ENCODE data around the gene MBLAC1. TPM values are rescaled to one million over a fixed set of nuclear protein-coding genes. Genes with fewer than 3 reads are reported as not detected.
A peak's percentile ranks its signal among the peaks of the same experiment; 100 is the strongest.

MBLAC1 gene
- total RNA-seq, 1 donor from 2014 or later = 2.3 TPM

DNA sequence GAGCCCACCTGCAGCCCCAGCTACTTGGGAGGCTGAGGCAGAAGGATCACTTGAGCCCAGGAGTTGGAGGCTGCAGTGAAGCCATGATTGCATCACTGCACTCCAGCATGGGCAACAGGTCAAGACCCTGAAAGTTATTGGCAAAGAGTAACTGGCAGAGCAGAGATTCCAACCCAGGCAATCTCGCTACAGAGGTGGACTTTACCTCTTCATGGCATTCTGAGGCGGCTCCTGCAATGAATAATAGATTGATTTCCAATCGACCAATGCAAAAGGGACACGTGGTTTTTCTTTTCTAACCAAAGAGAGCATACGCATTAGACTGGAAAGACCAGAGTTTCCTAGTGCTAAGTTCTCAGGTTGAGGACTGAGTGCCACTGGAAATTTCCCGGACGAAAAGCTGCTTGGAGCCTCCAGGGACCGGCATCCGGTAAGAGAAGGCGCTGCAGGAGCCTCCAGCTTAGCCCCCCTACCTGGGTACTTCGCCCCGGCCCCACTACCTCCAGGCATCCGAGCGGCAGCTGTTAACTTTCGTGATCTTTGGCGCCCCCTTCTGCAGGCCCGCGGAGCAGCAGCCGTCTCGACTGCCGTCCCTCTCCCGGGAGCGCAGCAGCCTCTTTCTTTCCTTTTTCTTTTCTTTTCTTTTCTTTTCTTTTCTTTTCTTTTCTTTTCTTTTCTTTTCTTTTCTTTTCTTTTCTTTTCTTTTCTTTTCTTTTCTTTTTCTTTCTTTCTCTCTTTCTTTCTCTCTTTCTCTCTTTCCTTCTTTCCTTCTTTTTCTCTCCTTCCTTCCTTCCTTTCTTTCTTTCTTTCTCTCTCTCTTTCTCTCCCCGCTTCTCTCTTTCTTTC lies 4.1 kb downstream of the MBLAC1 start:
- Mint-ChIP-seq H3K27me3 (ENCODE audit: unreplicated experiment) (peaks cover 2% of the 10 kb centered on the region), H3K4me3 (ENCODE audit: unreplicated experiment) (no peak overlapping the region), H3K4me1 (ENCODE audit: unreplicated experiment) (peaks cover 24% of the 10 kb centered on the region), H3K27ac (ENCODE audit: unreplicated experiment) (no peak overlapping the region), H3K36me3 (ENCODE audit: unreplicated experiment) (no peaks in the 10 kb centered on the region), H3K9me3 (ENCODE audit: unreplicated experiment) (no peaks in the 10 kb centered on the region)
- TF ChIP-seq CTCF (IDR thresholded peaks at IDR 0.05) = peak; percentile 94
- peak; percentile 93 for DNase-seq (ENCODE audit: extremely low spot score, unreplicated experiment)

- peaks cover 16% of the 10 kb centered on the region for H3K4me1 Mint-ChIP-seq (ENCODE audit: unreplicated experiment)
- no peak overlapping the region for H3K27ac Mint-ChIP-seq (ENCODE audit: unreplicated experiment)
- H3K36me3 Mint-ChIP-seq (ENCODE audit: unreplicated experiment) = no peaks in the 10 kb centered on the region
- H3K9me3 Mint-ChIP-seq (ENCODE audit: unreplicated experiment) = no peaks in the 10 kb centered on the region
- no peak for TF ChIP-seq CTCF (IDR thresholded peaks at IDR 0.05)
- H3K4me3 Mint-ChIP-seq (ENCODE audit: unreplicated experiment) = no peak overlapping the region
- DNase-seq (ENCODE audit: extremely low spot score, unreplicated experiment) = no peak
- peaks cover 6% of the 10 kb centered on the region for H3K27me3 Mint-ChIP-seq (ENCODE audit: unreplicated experiment)
These were observed 5.4 kb downstream of the MBLAC1 start for GRCh38 chr7:100132126-100132525.

DNA sequence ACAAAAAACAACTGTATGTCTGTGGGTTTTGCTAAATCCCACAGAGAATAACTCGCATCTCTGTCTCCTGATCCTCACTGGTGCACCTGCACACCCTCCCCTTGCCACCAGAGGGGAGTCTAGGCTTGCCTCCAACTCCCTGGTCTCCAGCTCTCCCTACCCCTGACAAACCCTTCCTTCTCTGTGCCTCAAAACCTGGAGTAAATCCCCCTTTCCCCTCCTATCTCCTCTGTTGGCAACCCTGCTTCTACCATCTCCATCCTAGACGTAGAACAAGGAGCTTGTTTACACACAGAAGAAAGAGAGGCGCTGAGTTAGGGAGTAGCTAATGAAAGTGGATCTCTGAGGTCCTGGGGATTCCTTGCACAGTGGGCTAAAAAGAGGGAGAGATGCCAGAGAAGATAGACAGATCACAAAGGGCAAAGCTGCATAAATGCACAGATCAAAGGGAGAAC lies 6.0 kb downstream of the MBLAC1 start:
- H3K27ac Mint-ChIP-seq (ENCODE audit: unreplicated experiment) = no peak overlapping the region
- no peak overlapping the region for H3K4me3 Mint-ChIP-seq (ENCODE audit: unreplicated experiment)
- peaks cover 6% of the 10 kb centered on the region for H3K27me3 Mint-ChIP-seq (ENCODE audit: unreplicated experiment)
- H3K4me1 Mint-ChIP-seq (ENCODE audit: unreplicated experiment) = peaks cover 16% of the 10 kb centered on the region
- H3K36me3 Mint-ChIP-seq (ENCODE audit: unreplicated experiment) = no peaks in the 10 kb centered on the region
- DNase-seq (ENCODE audit: extremely low spot score, unreplicated experiment) = no peak
- peak; percentile 91 for TF ChIP-seq CTCF (IDR thresholded peaks at IDR 0.05)
- H3K9me3 Mint-ChIP-seq (ENCODE audit: unreplicated experiment) = no peaks in the 10 kb centered on the region

DNA sequence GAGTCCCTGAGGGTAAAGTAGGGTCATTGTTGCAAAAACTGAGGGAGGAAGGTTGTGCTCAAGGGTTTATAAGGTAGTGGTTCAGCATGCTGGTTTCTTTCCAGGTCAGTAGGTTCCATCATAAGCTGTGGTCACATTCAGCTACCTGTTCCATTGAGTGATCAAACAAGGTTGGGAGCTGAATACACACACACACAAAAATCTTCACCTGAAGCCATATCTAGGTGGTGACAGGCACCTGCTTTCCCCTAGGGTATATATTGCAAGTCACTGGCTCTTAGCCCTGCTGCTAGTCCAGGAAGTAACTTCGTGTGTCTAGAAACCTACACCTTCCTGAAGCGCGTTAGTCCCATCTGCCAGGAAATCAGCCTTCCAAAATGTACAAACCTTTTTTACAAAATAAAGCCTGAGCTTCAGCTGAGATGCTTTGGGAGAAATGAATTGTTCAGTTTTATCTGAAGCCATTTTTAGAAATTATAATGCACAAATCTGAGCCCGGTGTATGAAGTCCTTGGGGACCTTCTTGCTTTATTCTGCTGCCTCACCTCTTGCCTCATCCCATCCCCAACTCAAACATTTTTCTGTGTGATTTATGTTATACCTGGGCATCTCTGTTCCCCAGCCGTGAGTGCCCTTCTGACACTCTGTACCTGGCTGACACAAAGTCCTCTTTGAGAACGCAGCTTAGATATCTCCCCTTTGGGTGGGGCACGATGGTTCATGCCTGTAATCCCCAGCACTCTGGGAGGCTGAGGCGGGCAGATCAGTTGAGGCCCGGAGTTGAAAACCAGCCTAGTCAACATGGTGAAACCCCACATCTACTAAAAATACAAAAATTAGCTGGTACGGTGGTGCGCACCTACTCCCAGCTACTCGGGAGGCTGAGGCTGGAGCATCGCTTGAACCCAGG lies 11.3 kb downstream of the MBLAC1 start:
- Mint-ChIP-seq H3K36me3 (ENCODE audit: unreplicated experiment) (no peaks in the 10 kb centered on the region), H3K27me3 (ENCODE audit: unreplicated experiment) (peaks cover 20% of the 10 kb centered on the region)
- no peak for DNase-seq (ENCODE audit: extremely low spot score, unreplicated experiment)

More for the DNA sequence above, 11.3 kb downstream of the MBLAC1 start:
- Mint-ChIP-seq H3K9me3 (ENCODE audit: unreplicated experiment) (no peaks in the 10 kb centered on the region), H3K27ac (ENCODE audit: unreplicated experiment) (no peak overlapping the region), H3K4me1 (ENCODE audit: unreplicated experiment) (no peaks in the 10 kb centered on the region), H3K4me3 (ENCODE audit: unreplicated experiment) (no peak overlapping the region)
- no peak for TF ChIP-seq CTCF (IDR thresholded peaks at IDR 0.05)

Measured in osteocyte (in vitro differentiated cells).